GM21528 (cell line): ENCODE data around the gene ISCU.

Experiments used
- ATAC-seq: cut with Tn5 transposase; IDR thresholded peaks from one replicate; pipeline ENCODE4 v1.9.1; 2021; ENCODE audit warnings: mild to moderate bottlenecking, moderate library complexity; ENCODE audit not compliant: unreplicated experiment, low FRiP score

Gene ISCU

DNA sequence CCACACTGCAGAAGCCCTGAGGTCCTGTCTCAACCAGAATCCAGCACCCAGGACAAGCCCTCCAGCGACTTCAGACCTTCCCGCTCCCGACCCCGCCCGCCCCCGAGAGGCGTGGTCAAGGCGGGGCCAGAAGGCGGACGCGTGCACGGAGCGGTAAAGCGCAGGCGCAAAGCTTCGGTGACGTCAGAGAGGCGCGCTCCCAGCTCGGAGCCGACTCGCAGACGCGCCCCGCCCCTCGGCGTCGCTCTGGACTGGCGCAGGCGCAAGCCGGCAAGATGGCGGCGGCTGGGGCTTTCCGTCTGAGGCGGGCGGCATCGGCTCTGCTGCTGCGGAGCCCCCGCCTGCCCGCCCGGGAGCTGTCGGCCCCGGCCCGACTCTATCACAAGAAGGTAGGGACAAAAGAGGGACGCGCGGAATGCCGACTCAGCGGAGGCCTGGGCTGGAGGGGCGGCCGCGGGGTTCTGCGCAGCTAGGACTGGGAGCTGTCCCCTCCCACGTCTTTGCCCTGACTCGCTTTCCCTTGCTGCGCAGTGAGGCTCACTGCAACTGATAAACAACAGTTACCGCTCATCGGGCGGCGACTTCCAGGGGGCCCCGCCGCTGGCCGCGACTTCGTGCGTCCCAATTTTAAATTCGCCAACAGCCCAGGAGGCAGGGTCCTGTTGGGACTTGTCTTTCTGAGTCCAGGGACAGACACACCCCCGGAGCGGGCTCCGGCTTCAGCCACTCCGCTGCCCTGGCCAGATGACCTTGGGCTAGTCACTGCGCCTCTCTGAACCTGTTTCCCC, at the start of gene ISCU:
Gene ISCU, plus strand, starts transcription at position 249 of the 788 bp plus-strand sequence. Its CDS starts 27 bp downstream, at position 276.
- ATAC-seq: peak; percentile 53

DNA sequence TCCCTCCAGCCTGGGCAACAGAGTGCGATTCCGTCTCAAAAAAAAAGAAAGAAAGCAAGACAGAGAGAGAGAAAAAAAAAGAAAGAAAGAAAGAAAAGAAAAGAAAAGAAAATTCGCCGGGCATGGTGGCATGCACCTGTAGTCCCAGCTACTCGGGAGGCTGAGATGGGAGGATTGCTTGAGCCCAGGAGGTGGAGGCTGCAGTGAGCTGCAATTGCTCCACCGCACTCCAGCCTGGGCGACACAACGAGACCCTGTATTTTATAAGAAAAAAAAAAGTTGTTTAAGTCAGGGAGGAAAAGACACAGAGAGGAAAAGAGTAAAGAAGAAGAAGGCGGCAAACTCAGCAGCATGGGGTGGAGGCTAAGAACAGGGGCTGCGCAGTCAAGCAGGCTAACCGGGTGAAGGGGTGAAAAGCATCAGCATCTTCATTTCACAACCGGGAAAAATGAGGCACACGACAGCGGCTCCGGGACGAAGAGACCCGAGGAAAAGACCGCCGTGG, 47.9 kb upstream of the ISCU start:
- peak; percentile 8 for ATAC-seq

DNA sequence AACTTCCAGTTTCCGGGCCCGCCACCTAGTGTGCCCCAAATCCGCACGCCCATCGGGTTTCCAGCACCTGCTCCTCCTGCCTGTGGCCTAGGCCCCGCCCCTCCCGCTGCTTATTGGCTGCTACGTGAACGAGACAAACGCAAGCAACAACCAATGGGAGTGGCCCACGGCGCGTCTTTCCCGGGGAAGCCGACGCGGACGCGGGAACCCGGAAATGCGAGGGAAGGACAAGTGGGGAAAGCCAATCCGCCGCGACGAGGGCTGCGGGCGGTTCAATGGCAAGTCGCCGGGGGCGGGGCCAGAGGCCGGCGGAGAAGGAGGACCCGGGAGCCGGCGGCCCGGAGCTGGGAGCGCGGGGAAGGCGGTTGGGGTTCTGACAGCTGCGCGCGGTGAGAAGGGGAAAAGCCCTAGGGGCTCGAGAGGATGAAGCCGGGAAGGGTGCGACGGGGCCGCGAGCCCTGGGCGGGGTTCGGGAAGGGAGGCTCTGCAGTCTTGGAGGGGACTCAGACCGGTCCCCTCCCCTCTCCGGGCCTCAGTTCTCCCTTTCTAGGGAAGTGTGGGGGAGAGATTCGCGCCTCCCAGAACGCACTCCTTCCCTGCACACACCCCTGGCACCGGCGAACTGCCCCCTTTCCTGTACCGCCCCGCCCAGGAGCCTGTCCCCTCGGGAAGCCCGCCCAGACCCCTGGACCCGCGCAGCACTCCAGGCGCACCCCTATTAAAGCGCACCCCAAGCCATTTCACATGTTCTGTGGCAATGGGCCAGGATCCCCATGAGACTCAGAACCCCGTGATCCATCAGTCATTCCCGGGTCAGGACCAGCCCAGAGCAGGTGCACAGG, 47.2 kb upstream of the ISCU start, which contains the start of gene FICD:
Gene FICD, plus strand, starts transcription at position 305 of the 842 bp plus-strand sequence. CDS start 1,696 bp downstream, outside the sequence.
- ATAC-seq: peak; percentile 85

DNA sequence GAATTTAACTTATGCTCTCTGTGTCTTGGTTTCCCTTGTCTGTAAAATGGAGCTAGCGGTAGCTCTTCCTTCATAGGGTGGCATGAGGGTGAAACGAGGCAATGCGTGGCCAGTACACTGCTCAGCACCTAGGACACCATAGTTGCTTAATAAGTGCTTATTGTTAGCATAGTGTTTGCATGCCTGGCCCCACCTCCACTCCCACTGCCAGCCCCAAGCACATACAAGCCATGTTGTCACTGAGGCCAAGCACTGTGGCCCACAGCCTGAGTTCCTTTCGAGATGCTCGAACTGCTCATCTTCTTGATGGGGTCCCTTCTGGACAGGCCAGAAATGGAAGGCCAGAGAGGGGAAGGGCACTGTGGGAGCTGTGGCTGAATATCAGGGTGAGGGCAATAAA, 46.5 kb upstream of the ISCU start:
- ATAC-seq: no peak

DNA sequence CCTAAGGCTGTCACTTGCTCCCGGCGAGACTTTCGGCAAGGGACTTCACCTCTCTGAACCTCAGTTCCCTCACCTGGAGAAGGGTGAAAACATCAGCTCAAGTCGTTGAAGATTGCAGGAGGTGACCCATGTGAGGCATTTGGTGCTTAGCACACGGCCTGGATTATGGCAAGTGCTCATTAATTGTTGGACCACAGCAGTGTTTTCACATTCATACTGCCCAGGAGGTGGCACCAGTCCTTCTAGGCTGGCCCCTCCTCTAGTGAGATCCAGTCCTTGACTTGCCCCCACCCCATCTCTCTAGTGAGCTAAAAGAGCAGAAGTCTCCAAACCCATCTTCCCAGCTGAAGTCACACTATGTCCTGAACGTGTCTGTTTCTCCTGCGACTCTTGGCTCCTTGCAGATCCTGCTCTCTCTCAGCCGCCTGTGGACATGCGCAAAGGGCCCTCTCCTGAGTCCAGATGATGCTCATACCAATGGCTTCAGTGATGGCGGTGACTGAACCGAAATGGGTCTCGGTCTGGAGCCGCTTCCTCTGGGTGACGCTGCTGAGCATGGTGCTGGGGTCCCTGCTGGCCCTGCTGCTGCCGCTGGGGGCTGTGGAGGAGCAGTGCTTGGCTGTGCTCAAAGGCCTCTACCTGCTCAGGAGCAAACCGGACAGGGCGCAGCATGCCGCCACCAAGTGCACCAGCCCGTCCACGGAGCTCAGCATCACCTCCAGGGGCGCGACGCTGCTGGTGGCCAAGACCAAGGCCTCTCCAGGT, 45.7 kb upstream of the ISCU start:
- no peak for ATAC-seq

DNA sequence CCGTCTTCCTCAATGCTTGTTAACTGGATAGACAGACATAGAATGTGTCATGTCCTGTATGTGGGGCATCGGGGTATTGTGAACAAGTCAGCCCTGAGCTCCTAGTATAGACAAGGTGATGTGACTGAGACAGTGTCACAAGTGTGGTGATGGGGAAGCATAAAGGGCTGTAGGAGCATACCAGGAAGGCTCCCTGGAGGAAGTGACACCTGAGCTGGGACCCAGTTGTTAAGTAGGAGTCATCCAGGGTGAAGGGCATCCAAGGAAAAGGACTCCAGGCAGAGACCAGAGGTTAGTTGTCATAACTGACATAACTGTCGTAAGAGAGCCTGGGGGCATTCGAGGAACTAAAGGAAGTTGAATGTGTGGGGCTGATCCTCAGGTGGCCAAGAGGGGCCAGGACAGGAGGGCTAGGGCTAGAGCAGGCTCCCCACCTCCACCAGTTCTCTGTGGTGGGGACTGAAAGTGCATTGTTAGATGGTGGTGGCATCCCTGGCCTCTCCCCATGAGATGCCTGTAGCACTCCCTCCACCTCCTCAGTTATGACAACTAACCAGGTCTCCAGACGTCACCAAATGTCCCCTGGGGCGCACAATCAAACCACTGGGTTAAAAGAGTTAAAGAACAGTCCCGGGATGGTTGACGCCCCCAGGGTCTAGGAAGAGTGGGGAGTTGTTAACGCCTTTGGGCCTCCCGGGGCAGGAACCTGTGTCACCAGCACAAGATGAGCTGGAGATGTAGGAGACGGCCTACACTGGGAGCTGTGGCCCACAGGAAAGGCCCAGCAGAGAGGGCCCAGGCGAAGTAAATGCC, 44.9 kb upstream of the ISCU start:
- no peak for ATAC-seq

DNA sequence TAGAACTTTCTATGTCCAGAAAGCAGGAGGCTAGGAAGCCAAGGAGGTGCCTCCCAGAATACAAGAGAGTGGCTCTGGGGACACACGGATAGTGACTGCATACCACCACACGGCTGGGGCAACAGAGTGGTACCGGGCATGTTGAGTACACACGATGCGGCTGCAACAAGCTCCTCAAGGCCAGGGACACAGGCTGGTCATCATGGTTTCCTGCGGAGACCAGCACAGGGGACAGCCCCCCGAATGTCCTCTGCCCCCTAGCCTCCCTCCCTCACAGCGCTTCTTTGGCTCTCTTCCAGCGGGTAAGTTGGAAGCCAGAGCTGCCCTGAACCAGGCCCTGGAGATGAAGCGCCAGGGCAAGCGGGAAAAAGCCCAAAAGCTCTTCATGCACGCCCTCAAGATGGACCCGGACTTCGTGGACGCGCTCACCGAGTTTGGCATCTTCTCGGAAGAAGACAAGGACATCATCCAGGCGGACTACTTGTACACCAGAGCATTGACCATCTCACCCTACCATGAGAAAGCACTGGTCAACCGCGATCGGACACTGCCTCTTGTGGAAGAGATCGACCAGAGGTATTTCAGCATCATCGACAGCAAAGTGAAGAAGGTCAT, 44.2 kb upstream of the ISCU start:
- ATAC-seq: no peak

DNA sequence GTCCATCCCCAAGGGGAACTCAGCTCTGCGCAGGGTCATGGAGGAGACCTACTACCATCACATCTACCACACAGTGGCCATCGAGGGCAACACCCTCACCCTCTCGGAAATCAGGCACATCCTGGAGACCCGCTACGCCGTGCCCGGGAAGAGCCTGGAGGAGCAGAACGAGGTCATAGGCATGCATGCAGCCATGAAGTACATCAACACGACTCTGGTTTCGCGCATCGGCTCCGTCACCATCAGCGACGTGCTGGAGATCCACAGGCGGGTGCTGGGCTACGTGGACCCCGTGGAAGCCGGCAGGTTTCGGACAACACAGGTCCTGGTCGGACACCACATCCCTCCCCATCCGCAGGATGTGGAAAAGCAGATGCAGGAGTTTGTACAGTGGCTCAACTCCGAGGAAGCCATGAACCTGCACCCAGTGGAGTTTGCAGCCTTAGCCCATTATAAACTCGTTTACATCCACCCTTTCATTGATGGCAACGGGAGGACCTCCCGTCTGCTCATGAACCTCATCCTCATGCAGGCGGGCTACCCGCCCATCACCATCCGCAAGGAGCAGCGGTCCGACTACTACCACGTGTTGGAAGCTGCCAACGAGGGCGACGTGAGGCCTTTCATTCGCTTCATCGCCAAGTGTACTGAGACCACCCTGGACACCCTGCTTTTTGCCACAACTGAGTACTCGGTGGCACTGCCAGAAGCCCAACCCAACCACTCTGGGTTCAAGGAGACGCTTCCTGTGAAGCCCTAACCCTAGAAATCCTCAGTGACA, 43.5 kb upstream of the ISCU start:
- ATAC-seq: no peak

DNA sequence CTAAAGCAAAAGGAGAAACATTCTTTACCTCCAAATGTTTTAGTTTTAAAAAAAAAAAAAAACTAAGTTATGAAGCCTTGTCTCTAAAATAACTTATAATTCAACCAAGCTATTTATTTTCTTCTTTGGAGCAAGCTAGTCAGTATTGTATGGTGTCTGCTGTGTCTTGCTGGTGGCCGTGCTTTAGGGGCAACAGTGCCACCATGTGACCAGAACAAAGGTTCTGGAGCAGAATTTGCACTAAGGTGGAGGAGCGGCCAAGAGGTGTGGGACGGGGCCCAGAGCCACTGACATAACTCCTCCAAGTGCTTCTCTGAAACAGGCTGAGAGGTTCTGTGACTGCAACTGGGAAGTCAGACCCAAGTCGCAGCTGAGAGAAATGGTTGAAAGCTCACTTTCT, 42.8 kb upstream of the ISCU start:
- no peak for ATAC-seq

DNA sequence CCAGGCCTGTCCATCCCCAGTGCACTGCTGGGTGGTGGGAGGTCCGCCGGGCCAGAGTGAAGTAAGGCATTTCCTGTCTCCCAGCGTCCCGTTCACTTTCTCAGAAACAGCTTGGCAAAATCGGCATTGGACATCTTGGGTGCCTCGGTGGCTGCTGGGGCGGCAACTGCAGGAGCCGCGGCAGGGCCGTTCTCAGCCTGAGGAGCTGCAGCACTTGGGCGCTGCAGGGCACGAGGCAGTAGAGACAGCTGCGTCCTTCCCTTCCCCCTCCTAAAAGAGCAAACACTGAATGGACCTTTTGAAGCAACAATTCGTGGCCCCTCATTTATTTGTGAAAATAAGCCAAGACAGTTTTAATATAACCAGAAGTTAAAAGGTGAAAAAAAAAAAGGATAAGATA, 39.0 kb upstream of the ISCU start:
- no peak for ATAC-seq

DNA sequence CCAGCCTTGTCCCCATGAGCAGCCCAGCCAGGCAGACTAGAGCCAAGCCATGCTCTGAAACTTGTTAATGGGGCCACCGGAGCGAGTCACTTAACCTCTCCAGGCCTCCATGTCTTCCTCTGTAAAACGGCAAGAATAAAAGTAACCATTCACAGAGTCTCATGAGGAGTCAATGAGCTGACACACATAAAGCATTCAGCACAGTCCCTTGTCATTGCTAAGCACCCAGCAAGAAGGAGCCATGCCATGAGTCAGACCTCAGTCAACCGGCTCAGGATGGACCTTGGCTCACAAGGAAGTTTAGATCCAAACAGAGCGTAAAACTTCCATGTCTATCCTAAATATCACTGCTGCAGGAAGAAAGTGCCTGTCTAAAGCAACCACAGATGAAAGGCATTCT, 36.7 kb upstream of the ISCU start:
- no peak for ATAC-seq

DNA sequence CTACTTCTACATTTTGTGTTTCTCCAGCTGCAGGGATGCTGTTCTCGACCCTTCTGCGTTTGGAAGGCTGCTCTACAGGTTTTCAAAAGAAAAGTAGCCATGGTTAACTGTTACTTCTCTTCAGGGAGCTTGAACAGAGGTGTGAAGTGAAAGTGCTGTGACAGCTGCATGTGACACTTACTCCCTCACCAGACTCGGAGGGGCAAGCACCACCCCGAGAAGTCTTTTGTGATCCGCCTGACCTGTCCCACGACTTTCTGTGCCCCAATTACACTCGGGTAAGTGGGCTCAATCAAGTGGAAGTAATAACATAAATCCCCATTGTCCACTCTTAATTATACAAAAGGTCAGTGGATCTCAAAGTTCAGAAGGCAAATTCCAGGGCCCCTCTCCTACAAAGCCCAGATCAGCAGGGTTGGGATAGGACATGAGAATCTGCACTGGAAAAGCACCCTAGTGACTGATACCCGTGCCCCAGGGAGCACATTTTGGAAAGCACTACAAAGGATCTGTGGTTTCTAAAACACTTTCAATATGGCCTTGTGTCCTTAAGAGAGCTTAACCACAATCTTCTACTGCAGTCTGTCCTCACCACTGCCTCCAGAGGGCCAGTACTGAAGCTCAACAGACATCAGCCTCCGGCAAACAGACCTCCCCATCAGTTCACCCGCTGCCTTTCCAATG, 35.8 kb upstream of the ISCU start:
- ATAC-seq: no peak

DNA sequence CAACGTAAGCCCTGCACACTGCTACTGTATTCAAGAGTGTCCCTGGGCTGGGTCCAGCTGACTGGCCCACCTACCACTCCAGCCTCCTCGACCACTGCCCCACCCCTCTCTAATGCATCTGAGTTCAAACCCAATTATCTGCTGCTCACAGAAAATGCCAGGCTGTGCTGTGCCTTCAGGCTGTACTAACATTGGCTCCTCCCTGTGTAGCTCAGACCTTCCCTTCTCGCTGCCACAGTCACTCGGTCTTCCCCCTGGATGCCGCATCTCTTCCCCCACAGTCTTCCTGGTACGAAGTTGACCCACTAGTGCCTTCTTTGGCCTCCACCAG, 35.3 kb upstream of the ISCU start:
- ATAC-seq: no peak

DNA sequence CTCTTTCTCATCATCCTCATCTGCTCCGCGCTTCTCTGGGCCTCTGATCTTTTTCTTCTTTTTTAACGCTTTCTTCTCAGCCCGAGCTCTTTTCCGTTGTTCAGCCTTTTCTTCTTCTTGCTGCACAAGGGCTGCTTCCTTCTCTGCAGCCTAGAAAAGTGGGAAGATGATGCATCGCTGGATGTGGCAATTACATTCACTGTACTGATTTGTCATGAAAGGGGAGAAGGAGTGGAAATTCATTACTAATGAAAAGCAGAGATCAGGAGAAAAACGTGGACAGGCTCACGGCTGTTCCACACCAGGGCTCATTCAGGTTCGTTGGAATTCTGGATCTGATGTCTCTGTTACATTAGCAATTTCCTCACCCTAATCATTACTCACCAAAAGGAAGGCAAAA, 32.2 kb upstream of the ISCU start:
- no peak for ATAC-seq

DNA sequence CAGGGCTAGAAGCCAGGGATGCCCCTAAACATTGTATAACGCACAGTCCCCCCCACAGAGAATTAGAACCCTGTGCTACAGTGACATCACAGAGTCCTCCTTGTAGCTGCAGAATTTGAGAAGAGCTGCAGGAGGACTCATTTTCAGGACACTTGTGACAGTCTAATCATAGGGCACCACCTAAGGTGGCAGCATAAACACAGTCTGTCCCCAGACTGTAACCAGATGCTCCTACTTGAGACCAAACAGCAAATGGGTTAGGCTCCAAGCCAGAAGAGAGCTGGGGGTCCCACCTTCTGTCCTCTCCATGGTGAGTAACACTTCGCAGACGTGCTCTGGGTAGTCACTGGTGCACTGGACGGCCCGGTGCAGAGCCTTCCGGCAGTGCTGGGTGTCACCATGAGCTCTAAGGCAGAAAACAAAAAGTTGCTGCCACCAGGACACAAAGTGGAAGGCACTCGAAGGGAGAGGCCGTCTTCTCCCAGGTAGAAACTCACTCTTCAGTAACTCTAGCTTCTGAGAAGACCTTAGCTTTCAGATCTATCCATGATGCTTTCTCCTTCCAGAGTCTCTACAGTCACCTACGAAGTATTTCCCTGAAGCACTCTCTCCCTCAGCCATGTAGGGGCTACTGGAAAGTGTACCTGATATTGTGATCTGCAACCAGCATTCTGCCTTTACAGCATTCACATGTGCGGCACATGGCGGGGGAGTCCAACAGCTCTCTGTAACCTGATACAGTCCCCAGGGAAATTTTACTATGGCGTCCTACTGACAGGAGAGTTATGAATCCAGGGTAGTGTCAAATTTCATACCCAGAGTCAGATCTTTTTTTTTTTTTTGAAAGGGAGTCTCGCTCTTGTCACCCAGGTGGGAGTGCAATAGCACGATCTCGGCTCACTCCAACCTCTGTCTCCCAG, 30.2 kb upstream of the ISCU start:
- ATAC-seq: no peak

DNA sequence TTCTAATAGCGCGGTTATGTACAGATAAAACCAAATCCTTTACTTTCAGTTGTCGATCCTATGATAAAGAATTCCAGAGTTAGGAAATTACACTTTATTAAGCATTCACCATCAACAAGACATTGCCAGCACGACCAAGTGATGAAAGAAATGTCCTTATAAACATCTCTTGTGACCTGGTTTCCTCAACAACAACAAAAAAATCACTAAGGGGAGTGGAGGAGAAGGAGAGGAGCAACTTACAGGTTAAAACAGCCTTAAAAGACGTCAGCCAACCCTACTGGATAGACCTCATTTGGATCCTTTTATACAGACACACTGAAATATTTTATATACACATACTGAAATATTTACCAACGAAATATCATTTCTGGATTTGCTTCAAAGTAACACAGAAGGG, 24.2 kb upstream of the ISCU start:
- ATAC-seq: no peak

DNA sequence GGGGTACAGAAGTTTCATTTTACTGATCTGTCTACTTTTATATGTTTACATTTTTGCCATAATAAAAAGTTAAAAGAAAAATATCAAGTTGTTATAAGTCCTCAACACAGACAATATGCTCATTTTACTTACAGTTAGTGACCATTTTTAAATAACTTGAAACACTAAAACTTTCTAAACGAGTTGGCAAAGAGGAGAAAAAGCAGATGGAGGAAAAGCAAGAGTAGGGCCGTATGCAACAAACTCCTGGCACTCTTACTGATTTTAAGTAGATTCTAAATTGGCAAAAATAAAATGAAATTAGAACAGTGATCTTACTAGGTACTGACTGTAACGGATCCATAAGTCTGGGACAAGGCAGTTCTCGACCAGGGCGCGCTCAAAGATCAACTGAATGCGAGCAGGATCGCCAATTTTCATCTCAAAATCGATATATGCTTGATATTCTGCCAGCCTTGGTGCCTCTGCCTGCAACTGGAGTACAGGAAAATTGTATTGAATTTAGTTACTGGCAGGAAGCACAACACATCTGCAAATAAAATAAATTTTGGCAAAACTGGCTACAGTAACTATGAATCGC, 23.7 kb upstream of the ISCU start:
- no peak for ATAC-seq
